ENCODE data around the gene LGI2.
A peak's percentile ranks its signal among the peaks of the same experiment; 100 is the strongest.

Gene LGI2

GRCh38 chr4:24995346-24995919 is 35.3 kb downstream of the LGI2 start:
- no peak for DNase-seq (ENCODE audit: low read depth, low spot score)

GRCh38 chr4:24993551-24994080 is 37.1 kb downstream of the LGI2 start:
- DNase-seq (ENCODE audit: low read depth, low spot score), result no peak

DNA sequence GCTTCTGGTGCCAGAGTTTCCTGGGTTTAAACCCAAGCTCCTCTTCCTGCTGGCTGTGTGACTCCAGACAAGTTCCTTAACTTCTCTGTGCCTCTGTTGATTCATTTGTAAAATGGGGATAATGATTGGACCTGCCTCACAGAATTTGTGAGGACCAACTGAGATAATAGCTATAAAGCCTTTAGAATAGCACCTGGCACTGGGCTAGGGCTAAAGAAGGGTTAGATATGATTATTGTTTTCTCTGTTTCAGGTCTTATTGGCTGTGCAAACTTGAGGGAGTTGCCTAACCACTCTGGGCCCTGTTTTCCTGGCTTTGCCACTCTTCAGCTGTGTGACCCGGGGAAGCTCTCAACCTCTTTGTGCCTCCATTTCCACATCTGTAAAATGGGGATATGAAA is 37.8 kb downstream of the LGI2 start:
- no peak for DNase-seq (ENCODE audit: low read depth, low spot score)

DNA sequence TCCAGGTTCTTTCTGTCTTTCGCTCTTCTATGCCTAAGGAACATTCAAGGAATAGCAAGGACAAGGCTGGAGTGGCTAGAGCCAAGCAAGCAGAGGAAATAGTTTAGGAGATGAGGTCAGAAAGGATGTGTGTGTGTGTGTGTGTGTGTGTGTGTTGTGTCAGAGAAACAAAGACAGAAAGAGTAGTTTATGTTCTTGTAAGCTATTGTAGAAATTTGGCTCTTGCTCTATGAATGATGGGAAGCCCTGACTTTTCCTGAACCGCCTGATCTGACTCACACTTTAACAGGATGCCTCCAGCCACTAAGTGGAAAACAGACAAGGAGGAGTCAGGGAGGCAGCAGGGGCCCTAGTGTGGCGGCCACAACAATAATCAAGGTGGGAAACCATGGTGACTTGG is 39.7 kb downstream of the LGI2 start:
- DNase-seq (ENCODE audit: low read depth, low spot score), result no peak

- no peak for DNase-seq (ENCODE audit: low read depth, low spot score)
Measured at GRCh38 chr4:24989327-24989726, 41.4 kb downstream of the LGI2 start.

DNA sequence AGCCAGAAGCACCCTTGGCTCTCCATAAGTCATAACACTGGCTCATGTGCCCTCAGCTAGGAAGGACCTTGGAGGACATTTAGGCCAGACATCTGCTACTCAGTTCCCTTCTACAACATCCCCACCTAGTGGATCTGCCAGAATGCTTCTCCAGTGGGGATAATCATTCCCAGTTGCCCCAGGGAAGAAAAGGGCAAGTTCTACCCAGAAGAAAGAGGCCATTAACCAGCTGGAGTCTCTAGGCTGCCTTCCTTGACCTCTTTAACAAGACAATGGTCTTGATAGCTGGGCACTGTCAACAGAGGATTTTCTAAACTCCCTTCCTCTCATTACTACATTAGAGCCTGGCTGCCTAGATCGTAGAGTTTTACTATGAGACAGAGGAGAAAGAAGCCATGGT is 42.0 kb downstream of the LGI2 start:
- peak; percentile 93 for DNase-seq (ENCODE audit: low read depth, low spot score)

- no peak for DNase-seq (ENCODE audit: low read depth, low spot score)
Measured at GRCh38 chr4:24984602-24985532, 45.9 kb downstream of the LGI2 start.

GRCh38 chr4:24980740-24981139 is 50.0 kb downstream of the LGI2 start:
- DNase-seq (ENCODE audit: low read depth, low spot score), result no peak

DNA sequence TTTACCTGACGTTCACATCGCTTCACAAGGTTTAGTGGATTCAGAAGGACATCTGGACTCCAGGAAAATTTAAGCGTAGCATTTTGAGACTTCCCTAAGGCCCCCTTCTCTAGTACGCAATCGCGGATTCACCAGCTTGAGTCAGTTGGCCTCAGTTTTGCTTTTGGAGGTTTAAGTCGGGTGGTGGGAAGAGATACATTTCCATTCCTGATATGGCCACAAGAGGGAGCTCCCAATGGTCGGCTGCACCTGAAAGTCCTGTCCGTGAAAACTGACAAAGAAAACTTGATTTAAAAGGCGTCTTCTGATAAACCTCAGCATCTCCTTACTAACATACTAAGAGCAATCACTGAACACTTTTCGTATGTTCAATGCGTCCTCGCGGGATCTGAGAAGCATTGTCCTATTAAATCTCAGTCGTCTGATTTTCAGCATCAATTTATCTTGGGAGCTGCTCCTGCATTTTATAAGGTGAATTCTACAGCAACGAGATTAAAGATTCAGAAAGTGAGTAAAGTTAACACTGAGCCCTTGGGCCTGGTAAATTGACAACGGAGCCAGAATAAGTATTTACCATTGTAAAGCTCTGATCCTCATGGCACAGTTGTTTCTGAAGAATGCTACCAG is 50.6 kb downstream of the LGI2 start:
- DNase-seq (ENCODE audit: low read depth, low spot score), result peak; percentile 79

- no peak for DNase-seq (ENCODE audit: low read depth, low spot score)
Measured at GRCh38 chr4:24979554-24979953, 51.2 kb downstream of the LGI2 start.

DNA sequence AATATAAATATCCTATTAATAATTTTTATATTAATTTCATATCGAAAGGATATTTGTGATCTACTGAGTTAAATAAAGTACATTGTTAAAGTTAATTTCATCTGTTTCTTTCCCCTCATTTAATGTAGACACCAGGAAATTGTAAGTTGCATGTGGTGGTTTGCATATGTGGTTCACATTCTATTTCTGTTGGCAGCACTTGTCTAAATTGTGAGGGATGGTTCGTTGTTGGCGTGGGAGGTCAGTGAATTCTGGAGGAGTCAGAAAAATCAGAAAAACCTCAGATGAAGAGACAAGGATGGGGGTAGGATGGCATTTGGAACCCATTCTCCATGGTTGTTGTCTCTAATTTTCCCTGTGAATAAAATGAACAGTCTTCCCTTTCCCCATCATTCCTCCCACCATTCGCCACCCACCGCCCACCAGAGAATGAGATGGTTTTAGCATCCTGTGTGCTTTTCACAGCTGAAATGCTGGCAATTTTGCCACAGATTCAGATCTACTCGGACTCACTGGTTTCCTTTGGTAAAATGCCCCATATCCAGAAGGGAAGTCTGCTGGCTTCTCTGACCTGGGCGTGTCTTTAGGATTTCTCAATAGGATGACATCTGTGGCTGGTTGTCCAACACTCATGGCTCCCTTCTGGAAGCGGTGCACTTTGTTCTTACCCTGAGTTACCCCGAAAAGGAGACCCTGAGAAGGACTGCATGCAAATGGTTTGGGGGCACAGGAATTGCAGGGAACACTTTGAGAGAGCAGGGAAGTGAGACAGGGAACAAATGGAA is 52.3 kb downstream of the LGI2 start:
- DNase-seq (ENCODE audit: low read depth, low spot score), result no peak

- no peak for DNase-seq (ENCODE audit: low read depth, low spot score)
Measured at GRCh38 chr4:24975510-24975909, 55.2 kb downstream of the LGI2 start.

- peak; percentile 40 for DNase-seq (ENCODE audit: low read depth, low spot score)
Measured at GRCh38 chr4:24973747-24974601, 56.8 kb downstream of the LGI2 start.

DNA sequence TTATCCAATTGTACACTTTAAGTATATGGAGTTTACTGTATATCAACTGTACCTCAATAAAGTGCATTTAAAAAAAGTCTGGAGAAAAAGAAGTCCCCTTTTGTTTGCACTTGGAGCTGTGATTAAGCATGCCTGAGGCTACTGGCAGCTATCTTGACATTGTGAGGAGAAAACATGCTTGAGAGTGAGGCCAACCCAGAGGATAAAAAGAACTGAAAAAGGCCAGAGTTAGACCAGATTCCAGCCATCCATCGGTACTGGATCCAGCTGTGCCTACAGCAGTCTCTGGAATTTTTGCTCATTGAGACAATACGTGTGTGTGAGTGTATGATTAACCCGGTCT is 57.4 kb downstream of the LGI2 start:
- no peak for DNase-seq (ENCODE audit: low read depth, low spot score)

DNA sequence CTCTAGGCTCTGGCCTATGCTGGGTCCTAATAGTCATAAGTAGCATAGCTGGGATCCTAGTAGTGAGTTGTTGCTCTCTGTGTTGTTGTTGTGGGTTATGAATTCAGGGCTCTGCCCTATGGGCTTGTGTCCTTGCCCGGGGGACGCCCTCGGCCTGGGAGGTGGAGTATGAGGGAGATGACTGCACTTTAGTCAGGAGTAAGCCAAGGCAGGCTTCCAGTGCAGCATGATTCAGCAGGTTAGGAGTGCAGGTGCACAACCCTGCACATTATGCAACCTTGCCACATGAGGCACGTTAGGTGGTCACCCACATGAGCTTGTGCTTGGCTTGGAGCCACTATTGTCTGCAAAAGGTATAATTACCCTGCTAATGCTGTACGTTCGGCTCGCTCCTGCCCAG is 59.6 kb downstream of the LGI2 start:
- no peak for DNase-seq (ENCODE audit: low read depth, low spot score)

GRCh38 chr4:24970635-24971034 is 60.1 kb downstream of the LGI2 start:
- DNase-seq (ENCODE audit: low read depth, low spot score), result no peak

DNA sequence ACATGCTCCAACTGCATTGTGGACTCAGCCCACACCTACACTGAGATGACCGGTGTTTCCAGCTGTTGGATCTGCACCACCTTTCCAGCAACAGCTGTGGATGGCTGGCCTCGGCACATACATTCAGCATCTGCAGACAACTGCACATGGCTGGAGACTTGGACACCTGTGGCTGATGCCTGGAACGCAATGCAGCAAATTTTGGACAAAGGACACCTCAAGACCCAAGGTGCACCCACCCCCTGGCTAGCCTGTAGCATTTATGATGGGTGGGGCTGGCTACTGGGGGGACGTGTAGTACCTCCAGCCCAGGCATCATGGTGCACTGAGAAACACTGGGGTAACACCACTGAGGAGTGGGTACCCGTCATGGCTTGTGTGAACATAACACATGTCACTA is 60.6 kb downstream of the LGI2 start:
- DNase-seq (ENCODE audit: low read depth, low spot score), result no peak

GRCh38 chr4:24969486-24969885 is 61.3 kb downstream of the LGI2 start:
- DNase-seq (ENCODE audit: low read depth, low spot score), result no peak

- no peak for DNase-seq (ENCODE audit: low read depth, low spot score)
Measured at GRCh38 chr4:24968992-24969391, 61.8 kb downstream of the LGI2 start.

- no peak for DNase-seq (ENCODE audit: low read depth, low spot score)
Measured at GRCh38 chr4:24968278-24968677, 62.5 kb downstream of the LGI2 start.

DNA sequence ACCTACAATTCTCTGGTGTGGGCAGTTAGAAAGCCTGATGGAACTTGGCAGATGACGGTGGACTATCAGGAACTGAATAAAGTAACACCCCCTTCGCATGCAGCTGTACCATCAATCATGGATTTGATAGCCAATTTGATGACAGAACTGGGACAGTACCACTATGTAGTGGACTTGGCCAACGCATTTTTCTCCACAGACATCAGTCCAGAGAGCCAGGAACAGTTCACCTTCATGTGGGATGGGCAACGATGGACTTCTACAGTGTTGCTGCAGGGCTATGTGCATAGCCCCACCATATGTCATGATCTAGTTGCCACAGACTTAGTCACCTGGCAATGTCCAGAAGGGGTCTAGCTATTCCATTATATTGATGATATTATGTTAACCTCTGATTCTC is 63.4 kb downstream of the LGI2 start:
- no peak for DNase-seq (ENCODE audit: low read depth, low spot score)
